Neural cell (in vitro differentiated cells): ENCODE data around the gene UTP14C.

ENCODE experiments used
- CTCF ChIP-seq: fragments of 450-650 bp; IDR thresholded peaks from 2 replicates; pipeline ENCODE4 v1.5.1; 2014; ENCODE audit warnings: antibody characterized with exemption, mild to moderate bottlenecking, moderate library complexity; ENCODE audit not compliant: poor library complexity, severe bottlenecking
- POLR2AphosphoS5 ChIP-seq: IDR thresholded peaks from 2 replicates; pipeline ENCODE4 v1.6.1; 2012
- REST ChIP-seq: IDR thresholded peaks from 2 replicates; pipeline ENCODE4 v1.6.1; 2012; ENCODE audit warnings: borderline replicate concordance

GRCh38 chr13:51995677-51996551, 28.6 kb upstream of the UTP14C start:
- TF ChIP-seq CTCF (no peak), POLR2AphosphoS5 (no peak), REST (no peak)
